Kidney glomerular epithelial cell (primary cell): Measurements from ENCODE around the gene PDCD1.
A peak's percentile ranks its signal among the peaks of the same experiment; 100 is the strongest.
"Not testable (repeated sequence)": the region's sequence is repeated elsewhere in the genome, so short reads cannot be mapped to it uniquely, and the experiment has no call there.

ENCODE experiments used
- DNase-seq: peaks from one replicate; lab custom pipeline; 2025; lab: John Stamatoyannopoulos, UW

PDCD1 gene

DNA sequence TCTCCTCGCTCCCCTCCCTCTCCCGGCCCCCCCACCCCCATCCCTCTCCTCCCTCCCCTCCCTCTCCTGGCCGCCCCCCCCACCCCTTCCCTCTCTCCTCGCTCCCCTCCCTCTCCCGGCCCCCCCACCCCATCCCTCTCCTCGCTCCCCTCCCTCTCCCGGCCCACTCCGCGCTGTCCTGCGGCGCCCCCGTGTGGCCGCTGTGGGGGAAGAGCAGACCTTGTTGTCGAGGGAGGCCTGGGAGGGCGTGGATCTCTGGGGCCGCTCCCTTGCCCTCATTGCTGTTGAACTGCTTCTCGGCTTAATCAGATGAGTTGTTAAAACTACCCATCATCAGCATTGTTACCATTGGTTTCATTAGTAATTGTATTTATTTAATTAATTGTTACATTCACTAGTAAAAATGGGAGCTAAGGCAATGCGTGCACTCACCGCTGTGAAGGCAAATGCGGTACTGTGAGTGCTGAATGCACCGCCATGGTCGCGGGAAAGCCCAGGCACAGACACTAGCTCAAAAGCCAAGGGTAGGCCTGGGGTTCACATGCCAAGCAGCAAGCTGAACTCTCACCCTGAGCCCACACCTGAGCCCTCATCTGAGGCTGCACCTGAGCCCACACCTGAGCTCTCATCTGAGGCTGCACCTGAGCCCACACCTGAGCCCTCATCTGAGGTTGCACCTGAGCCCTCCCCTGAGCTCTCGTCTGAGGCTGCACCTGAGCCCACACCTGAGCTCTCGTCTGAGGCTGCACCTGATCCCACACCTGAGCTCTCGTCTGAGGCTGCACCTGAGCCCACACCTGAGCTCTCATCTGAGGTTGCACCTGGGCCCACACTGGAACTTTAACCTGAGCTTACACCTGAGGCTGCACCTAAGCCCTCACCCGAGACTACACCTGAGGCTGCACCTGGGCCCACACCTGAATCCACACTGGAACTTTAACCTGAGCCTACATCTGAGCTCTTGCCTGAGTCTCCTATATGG, 19.6 kb upstream of the PDCD1 start:
- peak; percentile 12 for DNase-seq

- no peak for DNase-seq
Observed at GRCh38 chr2:241877197-241877685, 18.5 kb upstream of the PDCD1 start.

- no peak for DNase-seq
Observed at GRCh38 chr2:241876528-241877196, 18.0 kb upstream of the PDCD1 start.

DNA sequence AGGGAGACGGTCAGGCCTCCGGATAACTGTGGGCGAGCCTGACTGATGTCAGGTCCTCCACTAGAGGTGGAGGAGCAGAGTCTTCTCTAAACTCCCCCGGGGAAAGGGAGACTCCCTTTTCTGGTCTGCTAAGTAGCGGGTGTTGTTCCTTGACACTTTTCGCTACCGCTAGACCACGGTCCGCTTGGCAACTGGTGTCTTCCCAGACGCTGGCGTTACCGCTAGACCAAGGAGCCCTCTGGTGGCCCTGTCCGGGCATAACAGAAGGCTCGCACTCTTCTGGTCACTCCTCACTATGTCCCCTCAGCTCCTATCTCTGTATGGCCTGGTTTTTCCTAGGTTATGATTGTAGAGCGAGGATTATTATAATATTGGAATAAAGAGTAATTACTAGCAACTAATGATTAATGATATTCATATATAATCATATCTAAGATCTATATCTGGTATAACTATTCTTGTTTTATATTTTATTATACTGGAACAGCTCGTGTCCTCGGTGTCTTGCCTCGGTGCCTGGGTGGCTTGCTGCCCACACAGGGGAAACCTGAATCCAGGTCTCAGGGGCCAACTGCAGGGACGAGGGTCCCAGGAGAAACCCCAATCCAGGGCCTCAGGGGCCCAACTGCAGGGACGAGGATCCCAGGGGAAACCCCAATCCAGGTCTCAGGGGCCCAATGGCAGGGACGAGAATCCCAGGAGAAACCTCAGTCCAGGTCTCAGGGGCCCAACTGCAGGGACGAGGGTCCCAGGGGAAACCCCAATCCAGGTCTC, 17.2 kb upstream of the PDCD1 start:
- not testable (repeated sequence) for DNase-seq

DNA sequence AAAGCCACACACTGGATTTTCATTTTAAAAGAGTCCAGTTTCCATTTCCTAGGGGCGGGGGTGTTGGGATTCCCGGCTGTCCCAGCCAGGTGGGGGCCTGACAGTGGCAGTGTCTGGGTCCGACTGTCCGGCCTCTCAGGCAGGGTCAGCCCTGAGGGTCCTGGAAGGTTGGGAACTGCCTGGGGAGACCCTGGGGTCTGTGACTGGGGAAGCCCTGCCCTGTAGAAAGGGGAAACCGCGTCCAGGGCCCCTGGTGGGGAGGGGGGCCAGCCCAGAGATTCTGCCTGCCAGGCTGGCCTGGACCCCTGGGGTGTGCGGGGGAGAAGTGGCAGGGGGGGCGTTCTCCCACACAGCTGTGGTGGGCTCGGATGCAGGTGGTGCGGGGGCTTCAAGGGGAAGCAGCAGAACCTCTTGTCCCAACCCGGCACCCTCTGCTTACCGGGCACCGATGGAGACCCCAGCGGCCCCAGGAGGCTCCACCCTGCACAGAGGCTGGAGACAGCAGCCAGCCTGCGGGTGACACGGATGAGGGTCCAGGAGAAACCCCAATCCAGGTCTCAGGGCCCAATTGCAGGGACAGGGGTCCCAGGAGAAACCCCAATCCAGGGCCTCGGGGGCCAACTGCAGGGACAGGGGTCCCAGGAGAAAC, 15.7 kb upstream of the PDCD1 start:
- DNase-seq, result no peak

DNA sequence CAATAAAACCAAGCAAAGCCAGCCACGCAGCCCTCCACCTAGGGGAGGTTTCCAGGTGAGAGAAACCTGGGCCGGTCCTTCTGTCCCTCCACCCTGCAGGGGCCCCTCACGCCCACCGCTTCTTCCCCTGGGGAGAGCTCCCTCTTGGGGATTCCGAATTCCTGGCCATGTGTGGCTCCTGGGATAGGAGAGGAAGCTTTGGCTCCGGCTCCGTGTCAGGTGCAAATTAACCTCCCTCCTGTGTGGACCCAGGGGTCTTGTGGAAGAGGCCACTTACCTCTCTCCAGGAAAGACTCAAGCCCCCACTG, 15.1 kb upstream of the PDCD1 start:
- no peak for DNase-seq

- no peak for DNase-seq
Observed at GRCh38 chr2:241873081-241873802, 14.5 kb upstream of the PDCD1 start.

GRCh38 chr2:241872313-241872642, 13.6 kb upstream of the PDCD1 start:
- DNase-seq, result no peak

DNA sequence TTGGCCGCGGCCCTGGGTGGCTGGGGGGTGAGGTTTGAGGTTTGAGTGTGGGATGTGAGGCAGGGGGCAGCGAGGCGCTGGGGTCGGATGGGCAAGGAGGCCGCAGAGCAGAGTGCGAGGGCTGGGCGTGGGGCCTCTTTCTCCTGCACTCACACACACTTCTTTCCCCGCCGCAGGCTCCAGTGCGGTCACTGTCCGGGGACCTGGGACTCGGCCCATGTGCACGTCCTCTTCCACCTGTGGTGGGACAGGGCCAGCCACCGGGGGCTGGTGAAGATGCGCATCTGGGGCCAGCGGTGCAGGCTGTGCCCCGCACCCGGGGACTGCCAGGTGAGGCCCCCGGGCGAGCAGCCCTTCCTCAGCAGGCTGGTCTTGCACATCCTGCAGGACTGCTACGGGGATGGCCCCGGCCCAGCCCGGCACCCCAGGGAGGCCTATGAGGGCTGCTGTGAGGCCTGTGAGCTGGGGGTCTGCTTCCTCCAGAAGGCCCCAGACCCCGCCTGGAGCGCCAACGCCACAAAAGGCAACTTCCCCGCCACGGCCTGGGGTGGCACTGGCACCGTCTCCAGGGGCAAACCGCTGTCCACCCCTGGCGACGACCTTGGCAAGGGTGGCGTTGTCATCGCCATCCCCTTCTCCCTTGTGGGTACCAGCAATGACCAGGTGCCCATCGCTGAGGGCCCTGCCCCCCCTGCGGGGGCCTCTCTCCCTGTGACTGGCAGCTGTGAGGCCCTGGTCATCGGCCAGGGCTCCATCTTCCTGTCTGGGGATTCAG, 13.0 kb upstream of the PDCD1 start:
- no peak for DNase-seq

- no peak for DNase-seq
Observed at GRCh38 chr2:241870611-241871537, 12.2 kb upstream of the PDCD1 start.

DNA sequence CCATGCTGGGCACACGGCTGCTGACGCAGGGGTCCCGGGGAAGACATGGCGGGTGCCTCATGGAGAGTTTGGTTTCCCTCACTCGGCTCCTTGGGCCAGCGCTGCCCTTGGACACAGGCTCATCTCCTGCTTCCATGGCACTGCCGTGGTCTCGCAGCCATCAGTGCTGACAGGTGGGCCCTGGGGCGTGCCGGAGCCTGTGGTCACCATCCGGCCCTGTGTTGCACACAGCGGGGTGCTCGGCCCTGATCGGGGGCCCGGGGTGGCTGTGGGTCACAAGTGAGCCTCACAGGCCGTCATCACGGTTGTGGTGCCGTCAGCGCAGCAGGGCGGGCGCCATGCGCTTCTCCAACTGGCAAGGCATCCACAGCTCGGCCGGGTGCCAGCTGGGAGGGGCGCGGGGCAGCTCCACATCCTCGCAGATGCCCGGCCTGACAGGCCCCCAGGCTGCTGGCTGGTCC, 11.4 kb upstream of the PDCD1 start:
- no peak for DNase-seq

DNA sequence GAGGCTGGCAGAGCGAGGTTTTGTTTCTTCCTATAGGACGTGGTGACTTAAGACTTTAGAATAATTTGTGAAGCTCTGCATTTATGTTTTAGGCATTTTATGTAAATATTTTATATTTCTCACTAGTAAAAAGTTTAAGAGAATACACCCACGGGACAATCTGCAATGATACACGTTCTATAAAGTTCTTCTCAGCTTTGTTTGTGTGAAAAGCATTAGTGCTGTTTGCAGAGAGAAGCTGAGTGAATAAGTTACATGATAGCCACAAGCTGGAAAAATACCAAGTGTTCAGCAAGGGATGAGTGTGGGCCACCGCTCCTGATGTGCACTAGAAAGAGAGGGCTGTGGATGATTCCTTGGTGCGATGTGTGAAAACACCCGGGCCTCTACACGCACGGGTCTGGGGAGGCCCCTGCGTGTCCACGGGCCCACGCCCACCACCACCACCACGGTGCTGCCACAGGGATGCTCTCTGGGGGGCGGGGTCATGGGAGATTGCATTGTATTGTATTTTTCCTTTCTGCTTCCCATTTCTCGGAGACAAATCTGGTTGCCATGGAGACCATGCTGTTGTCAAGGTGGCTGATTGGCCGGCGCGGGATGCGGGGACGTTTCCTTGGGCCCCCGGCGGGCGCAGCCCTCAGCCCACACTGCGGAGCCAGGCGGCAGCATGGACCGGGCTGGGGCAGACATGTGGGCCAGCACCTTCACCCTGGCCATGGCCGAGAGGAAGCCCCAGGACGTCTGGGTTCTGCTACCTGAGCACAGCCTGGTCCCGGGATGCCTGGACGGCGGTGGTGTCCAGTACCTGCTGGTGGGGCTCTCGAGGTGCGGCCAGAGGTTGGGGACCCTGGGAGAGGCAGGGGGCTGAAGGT, 10.6 kb upstream of the PDCD1 start, which contains the start of gene RTP5:
Gene RTP5 (plus strand): TSS at position 643 of the 875 bp plus-strand sequence. CDS start 28 bp downstream, at position 671.
- no peak for DNase-seq

- no peak for DNase-seq
Observed at GRCh38 chr2:241868661-241869081, 10.0 kb upstream of the PDCD1 start.

DNA sequence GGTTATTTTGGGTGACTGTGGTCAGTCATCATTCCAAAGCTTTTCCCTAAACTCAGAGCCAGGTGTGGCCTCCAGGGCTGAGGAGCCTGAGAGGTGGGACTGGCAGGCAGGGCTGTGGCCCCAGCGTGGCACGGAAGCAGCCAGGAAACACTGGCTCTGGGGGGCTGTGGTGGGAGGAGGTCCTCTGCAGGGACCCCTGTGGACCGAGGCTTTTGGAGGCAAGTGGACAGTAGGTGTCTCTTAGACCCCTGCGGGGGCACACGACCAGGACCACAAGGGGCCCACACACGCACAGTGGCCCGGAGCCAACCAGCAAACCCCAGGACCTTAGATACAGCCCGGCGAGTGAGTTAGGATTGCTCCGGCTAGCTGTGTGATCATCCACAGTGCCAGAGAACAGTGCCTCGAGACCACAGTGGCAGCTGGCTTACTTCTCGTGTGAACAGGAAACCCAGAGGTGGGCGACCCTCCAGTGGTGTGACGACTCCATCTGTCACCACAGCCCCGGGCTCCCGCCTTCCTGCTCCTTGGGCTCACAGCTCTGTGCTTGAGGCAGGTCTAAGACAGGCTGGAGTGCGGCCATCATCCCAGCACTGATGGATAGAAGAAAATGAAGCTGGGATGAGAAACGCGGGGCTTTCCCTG, 9.2 kb upstream of the PDCD1 start:
- DNase-seq, result no peak

DNA sequence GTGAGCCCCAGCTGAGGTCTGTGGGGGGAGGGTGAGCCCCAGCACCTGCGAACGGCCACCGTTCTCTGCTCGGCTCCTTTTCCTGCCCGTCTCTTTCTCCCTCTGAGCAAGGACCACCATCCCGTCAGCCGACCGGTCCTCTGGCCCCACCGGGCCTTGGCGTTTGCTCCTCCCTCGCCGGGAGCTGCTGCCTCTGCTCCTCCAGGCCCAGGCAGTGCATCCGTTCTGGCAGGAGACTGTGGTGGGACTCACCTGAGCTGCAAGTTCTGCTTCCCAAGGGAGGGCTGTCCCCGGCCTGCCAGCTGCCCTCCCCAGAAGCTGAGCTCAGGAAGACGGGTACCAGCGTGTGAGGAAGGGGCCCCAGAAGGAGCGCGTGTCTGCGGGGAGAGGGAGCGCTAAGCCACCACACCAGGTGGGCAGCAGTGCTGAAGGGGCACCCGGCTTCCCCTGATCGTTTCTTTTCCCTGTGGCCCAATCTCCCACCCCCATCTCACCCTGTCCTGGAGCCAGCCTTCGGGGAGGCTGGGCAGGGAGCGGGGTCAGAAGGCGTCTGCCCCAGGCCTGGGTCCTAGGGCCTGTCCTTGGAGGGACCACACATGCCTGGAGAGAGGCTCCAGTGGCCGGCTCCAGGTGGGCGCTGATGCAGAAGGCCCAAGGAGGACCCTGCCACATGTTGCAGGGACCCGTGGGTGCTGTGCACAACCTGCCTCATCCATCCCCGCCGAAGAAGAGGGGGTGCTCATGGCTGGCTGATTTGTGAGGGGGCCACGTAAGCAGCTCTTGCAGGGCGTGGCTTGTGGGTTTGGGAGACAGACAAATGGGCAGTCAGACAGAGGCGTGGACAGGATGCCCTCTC, 8.3 kb upstream of the PDCD1 start:
- DNase-seq, result no peak

- DNase-seq, result no peak
Observed at GRCh38 chr2:241865957-241866789, 7.5 kb upstream of the PDCD1 start.
